GM06990 (cell line): ENCODE measurements around the gene LRBA.

Source experiments
- DNase-seq: peaks from one replicate; pipeline ENCODE4 v3.0.0-alpha.2; 2011; ENCODE audit not compliant: insufficient read length; ENCODE audit errors: extremely low read depth
- H3K27me3 ChIP-seq: replicated peaks from 2 replicates; pipeline ENCODE4 v1.6.0; 2011; ENCODE audit warnings: low read length; ENCODE audit not compliant: control insufficient read depth, insufficient read depth
- H3K36me3 ChIP-seq: 2 replicates; pipeline ENCODE4 v1.5.1; 2011; ENCODE audit warnings: low read length; ENCODE audit not compliant: control insufficient read depth, insufficient read depth
- H3K4me3 ChIP-seq: replicated peaks from 2 replicates; pipeline ENCODE4 v1.5.1; 2011; ENCODE audit warnings: low read depth, mild to moderate bottlenecking, control low read depth, low read length
- TF ChIP-seq, protein P1 (sequence below): IDR thresholded peaks from 2 replicates; pipeline ENCODE4 v1.5.1; 2011; ENCODE audit warnings: low read length, control low read depth, mild to moderate bottlenecking, inconsistent platforms; ENCODE audit not compliant: insufficient read depth, poor library complexity, severe bottlenecking

LRBA gene

DNA sequence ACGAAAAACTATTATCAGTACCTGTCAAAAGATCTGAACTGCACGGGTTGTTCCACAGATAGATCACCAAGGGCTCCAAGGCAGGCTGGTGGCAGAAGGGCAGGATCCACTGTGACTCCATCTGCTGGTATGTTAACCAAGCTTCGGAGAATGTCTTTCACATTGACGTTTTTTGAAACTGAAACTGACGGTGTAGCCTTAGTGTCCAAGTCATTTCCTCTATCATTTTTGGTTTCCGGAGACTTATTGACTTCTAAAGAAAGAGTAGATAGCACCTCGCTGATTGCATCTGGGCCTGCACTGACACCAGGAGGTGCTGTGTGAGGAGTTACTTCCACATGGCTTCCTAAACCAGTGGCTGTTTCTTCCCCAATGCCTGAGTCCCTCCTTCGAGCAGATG, 186.9 kb downstream of the LRBA start:
- H3K4me3 ChIP-seq: no peak overlapping the region
- DNase-seq: peak; percentile 74
- TF ChIP-seq, protein P1, sequence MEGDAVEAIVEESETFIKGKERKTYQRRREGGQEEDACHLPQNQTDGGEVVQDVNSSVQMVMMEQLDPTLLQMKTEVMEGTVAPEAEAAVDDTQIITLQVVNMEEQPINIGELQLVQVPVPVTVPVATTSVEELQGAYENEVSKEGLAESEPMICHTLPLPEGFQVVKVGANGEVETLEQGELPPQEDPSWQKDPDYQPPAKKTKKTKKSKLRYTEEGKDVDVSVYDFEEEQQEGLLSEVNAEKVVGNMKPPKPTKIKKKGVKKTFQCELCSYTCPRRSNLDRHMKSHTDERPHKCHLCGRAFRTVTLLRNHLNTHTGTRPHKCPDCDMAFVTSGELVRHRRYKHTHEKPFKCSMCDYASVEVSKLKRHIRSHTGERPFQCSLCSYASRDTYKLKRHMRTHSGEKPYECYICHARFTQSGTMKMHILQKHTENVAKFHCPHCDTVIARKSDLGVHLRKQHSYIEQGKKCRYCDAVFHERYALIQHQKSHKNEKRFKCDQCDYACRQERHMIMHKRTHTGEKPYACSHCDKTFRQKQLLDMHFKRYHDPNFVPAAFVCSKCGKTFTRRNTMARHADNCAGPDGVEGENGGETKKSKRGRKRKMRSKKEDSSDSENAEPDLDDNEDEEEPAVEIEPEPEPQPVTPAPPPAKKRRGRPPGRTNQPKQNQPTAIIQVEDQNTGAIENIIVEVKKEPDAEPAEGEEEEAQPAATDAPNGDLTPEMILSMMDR: peak; percentile 64

DNA sequence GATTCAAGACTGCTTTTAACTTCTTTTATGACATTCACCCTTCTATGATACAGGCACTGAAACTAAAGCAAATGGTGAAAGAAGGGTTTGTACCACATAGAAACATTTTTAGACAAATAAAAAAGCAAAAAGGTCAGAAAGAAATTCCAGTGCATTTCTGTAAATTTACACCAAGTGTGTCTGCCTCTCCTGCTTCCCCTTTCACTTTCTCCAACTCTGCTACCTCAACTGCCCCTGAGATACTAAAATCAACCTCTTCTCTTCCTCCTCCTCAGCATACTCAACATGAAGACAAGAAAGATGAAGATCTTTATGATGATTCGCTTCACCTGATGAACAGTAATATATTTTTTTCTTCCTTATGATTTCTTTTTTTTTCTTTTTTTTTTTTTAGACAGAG, 187.9 kb downstream of the LRBA start:
- no peak for DNase-seq
- TF ChIP-seq, protein P1: no peak
- Histone ChIP-seq H3K4me3 (no peak overlapping the region), H3K27me3 (no peaks in the 10 kb centered on the region), H3K36me3 (no peaks in the 10 kb centered on the region)

More for the DNA sequence above, 186.9 kb downstream of the LRBA start:
- H3K27me3 ChIP-seq: no peaks in the 10 kb centered on the region
- no peaks in the 10 kb centered on the region for H3K36me3 ChIP-seq

DNA sequence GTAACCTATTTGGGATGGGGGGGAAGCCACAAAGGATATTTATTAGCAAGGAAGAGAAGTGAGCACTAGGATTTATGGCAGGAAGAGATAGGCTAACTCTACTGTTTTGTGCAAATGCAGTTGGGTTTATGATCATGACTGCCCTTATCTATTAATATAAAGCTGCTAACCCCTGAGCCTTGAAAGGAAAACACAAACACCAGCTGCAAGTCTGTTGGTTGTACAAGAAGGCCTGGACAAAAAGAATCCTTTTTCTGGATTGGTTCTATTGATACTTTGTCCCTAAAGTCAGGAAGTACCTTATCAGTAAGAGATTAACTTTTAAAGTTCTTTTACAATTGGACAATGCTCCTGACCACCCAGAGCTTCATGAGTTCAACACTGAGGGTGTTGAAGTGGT, 188.8 kb downstream of the LRBA start:
- Histone ChIP-seq H3K36me3 (no peaks in the 10 kb centered on the region), H3K27me3 (no peaks in the 10 kb centered on the region), H3K4me3 (no peak overlapping the region)
- no peak for DNase-seq
- TF ChIP-seq, protein P1: no peak

DNA sequence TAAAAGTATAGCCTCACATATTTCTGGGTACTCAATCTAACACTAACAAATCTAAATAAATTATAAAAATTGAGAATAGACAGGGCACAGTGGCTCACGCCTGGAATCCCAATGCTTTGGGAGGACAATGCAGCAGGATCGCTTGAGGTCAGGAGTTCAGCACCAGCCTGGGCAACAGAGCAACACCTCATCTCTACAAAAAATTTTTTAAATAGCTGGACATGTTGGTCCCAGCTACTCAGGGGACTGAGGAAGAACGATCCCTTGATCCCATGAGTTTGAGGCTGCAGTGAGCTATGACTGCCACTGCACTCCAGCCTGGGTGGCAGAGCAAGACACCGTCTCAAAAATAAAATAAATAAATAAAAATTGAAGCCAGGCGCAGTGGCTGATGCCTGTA, 192.7 kb downstream of the LRBA start:
- TF ChIP-seq, protein P1: no peak
- no peaks in the 10 kb centered on the region for H3K27me3 ChIP-seq
- DNase-seq: no peak
- H3K36me3 ChIP-seq: no peaks in the 10 kb centered on the region
- H3K4me3 ChIP-seq: no peak overlapping the region

DNA sequence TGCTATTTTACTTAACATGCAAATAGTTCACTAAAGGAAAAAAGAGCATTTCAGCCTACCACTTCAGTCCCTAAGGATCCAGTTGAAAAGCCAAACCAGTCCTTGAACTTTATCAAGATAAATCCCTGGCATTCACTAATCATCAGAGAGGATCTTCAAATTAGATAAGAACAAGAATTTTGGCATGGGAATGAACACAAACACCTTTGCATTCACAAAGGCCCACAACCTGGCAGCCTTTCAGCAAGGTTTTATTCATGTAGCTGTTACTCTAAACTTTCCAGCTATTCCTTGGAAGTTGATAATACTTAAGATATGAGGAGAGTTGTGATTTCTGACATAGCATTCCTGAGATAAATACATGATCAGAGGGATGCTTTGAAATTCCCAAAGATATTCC, 193.4 kb downstream of the LRBA start:
- H3K4me3 ChIP-seq: no peak overlapping the region
- no peaks in the 10 kb centered on the region for H3K36me3 ChIP-seq
- DNase-seq: no peak
- TF ChIP-seq, protein P1: no peak
- H3K27me3 ChIP-seq: no peaks in the 10 kb centered on the region

DNA sequence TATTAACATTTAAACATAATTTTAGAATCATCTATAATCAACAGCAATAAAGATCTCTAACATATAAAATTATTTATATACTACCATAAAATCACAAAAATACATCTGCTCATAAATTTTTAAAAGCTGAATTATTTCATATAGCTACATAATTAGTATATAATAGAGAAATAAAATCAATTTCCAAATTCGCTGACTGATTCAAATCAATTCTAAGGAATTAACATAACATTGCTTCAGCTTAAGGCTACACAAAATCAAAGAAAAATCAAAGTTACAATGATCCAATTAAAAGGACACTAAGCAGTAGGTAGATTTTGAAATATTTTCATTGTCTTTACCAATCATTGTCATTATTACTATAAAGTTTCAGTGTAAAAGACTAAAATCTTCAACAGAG, 194.7 kb downstream of the LRBA start:
- H3K27me3 ChIP-seq: no peaks in the 10 kb centered on the region
- DNase-seq: no peak
- no peaks in the 10 kb centered on the region for H3K36me3 ChIP-seq
- TF ChIP-seq, protein P1: no peak
- H3K4me3 ChIP-seq: no peak overlapping the region
